HepG2 (cell line): ENCODE data around the gene VSIG10L2. TPM values are rescaled to one million over a fixed set of nuclear protein-coding genes. Genes with fewer than 3 reads are reported as not detected.

Source experiments
- AKAP8 ChIP-seq: sonication (generic); formaldehyde crosslinking; IDR thresholded peaks from 2 replicates; pipeline ENCODE4 v1.5.1; 2020; ENCODE audit warnings: mild to moderate bottlenecking, missing genetic modification reagents
- DR1 ChIP-seq: sonication (generic); formaldehyde crosslinking; IDR thresholded peaks from 2 replicates; pipeline ENCODE4 v1.8.0; 2021; ENCODE audit warnings: mild to moderate bottlenecking, missing genetic modification reagents, inconsistent platforms
- EZH2 ChIP-seq: conservative IDR thresholded peaks from 2 replicates; pipeline ENCODE4 v1.6.1; 2012; ENCODE audit warnings: mild to moderate bottlenecking, low read depth, low read length, moderate library complexity
- FOXA1 ChIP-seq, 2 experiments: fragments of 450-650 bp in 1 of 2; sonication (generic) in 1 of 2; formaldehyde crosslinking in 1 of 2; IDR thresholded peaks; 2 replicates each; pipeline versions ENCODE4 v1.4.0 to v1.6.1; 2016 to 2020; ENCODE audit warnings: missing genetic modification reagents in 1 of 2
- GABPA ChIP-seq, 2 experiments: IDR thresholded peaks; 2 replicates each; pipeline ENCODE4 v1.6.1; 2011 to 2016; ENCODE audit warnings: low read depth in 2 of 2, low read length in 1 of 2, missing biosample characterization in 1 of 2, missing genetic modification characterization in 1 of 2
- GATAD1 ChIP-seq: IDR thresholded peaks from 2 replicates; pipeline ENCODE4 v1.6.1; 2016; ENCODE audit warnings: missing genetic modification reagents, missing compliant biosample characterization
- JUN ChIP-seq: sonication (generic); formaldehyde crosslinking; IDR thresholded peaks from 2 replicates; pipeline ENCODE4 v1.4.0; 2020; ENCODE audit warnings: mild to moderate bottlenecking, missing genetic modification reagents
- KDM2A ChIP-seq: sonication (generic); formaldehyde crosslinking; IDR thresholded peaks from 2 replicates; pipeline ENCODE4 v1.4.0; 2020; ENCODE audit warnings: low read depth, missing genetic modification reagents, borderline replicate concordance
- MED1 ChIP-seq: sonication (generic); formaldehyde crosslinking; IDR thresholded peaks from 2 replicates; pipeline ENCODE4 v1.4.0; 2020; ENCODE audit warnings: missing genetic modification reagents
- RARA ChIP-seq: IDR thresholded peaks from 2 replicates; pipeline ENCODE4 v1.6.1; 2016; ENCODE audit warnings: missing genetic modification reagents, missing compliant biosample characterization
- SMC3 ChIP-seq: IDR thresholded peaks from 2 replicates; pipeline ENCODE4 v1.6.1; 2011; ENCODE audit warnings: low read length, improper control_type of control experiment
- TEAD3 ChIP-seq: optimal IDR thresholded peaks from 2 replicates; pipeline ENCODE3; 2016; ENCODE audit warnings: borderline replicate concordance
- THAP11 ChIP-seq: IDR thresholded peaks from 2 replicates; pipeline ENCODE4 v1.6.1; 2016; ENCODE audit warnings: missing biosample characterization, missing genetic modification reagents
- ZFP36 ChIP-seq: fragments of 150-350 bp; IDR thresholded peaks from 2 replicates; pipeline ENCODE4 v1.6.1; 2018; ENCODE audit warnings: borderline replicate concordance, low read length, low read depth; ENCODE audit not compliant: partially characterized antibody
- ZFP36L2 ChIP-seq: sonication (generic); formaldehyde crosslinking; IDR thresholded peaks from 2 replicates; pipeline ENCODE4 v1.4.0; 2020; ENCODE audit warnings: missing genetic modification reagents
- ZNF160 ChIP-seq: sonication (generic); formaldehyde crosslinking; IDR thresholded peaks from 2 replicates; pipeline ENCODE4 v1.8.0; 2022; ENCODE audit warnings: mild to moderate bottlenecking, inconsistent platforms, missing genetic modification reagents
- ZNF431 ChIP-seq: sonication (generic); formaldehyde crosslinking; IDR thresholded peaks from 2 replicates; pipeline ENCODE4 v1.9.0; 2022; ENCODE audit warnings: missing genetic modification reagents, low read depth, mild to moderate bottlenecking, borderline replicate concordance
- ZNF746 ChIP-seq: sonication (generic); formaldehyde crosslinking; IDR thresholded peaks from 2 replicates; pipeline ENCODE4 v1.8.0; 2022; ENCODE audit warnings: mild to moderate bottlenecking, missing genetic modification reagents
- ZNF777 ChIP-seq: sonication (generic); formaldehyde crosslinking; IDR thresholded peaks from 2 replicates; pipeline ENCODE4 v1.4.0; 2020; ENCODE audit warnings: missing genetic modification reagents
- ZNF790 ChIP-seq: sonication (generic); formaldehyde crosslinking; IDR thresholded peaks from 2 replicates; pipeline ENCODE4 v1.8.0; 2022; ENCODE audit warnings: missing genetic modification reagents, mild to moderate bottlenecking, borderline replicate concordance
- ZSCAN22 ChIP-seq: sonication (generic); formaldehyde crosslinking; IDR thresholded peaks from 2 replicates; pipeline ENCODE4 v1.4.0; 2020; ENCODE audit warnings: mild to moderate bottlenecking, missing genetic modification reagents
- polyA plus RNA-seq, 8 experiments: library from polyadenylated mRNA; depleted of rRNA in 3 of 8; stranded (reverse) in 7 of 8; unstranded in 1 of 8; fragments of >200 nt; fragmentation: Illumina TruSeq in 4 of 8; extraction: Trizol in 4 of 8; gene quantifications; 2 replicates each; pipeline versions ENCODE4 v1.2.1 to v1.2.3, GENCODE V29; 2011 to 2016; ENCODE audit warnings: low read depth in 4 of 8, missing spikeins in 1 of 8, mixed read lengths in 1 of 8; ENCODE audit not compliant: insufficient read depth in 1 of 8
- total RNA-seq, 5 experiments: library from RNA; depleted of rRNA; stranded (reverse); fragments of >200 nt; fragmentation: Illumina TruSeq; extraction: Trizol; gene quantifications; 2 replicates each; pipeline ENCODE4 v1.2.3, GENCODE V29; 2016; ENCODE audit warnings: low read depth in 1 of 5
- TF ChIP-seq, protein P1 (sequence below): sonication (generic); formaldehyde crosslinking; IDR thresholded peaks from 2 replicates; pipeline ENCODE4 v1.5.1; 2020; ENCODE audit warnings: mild to moderate bottlenecking, missing genetic modification reagents, borderline replicate concordance
- TF ChIP-seq, protein P2 (sequence below): sonication (generic); formaldehyde crosslinking; IDR thresholded peaks from 2 replicates; pipeline ENCODE4 v1.5.0; 2020; ENCODE audit warnings: mild to moderate bottlenecking, missing genetic modification reagents
- TF ChIP-seq, protein P3 (sequence below): sonication (generic); formaldehyde crosslinking; IDR thresholded peaks from 2 replicates; pipeline ENCODE4 v1.5.0; 2020; ENCODE audit warnings: missing genetic modification reagents
- TF ChIP-seq, protein P4 (sequence below): sonication (generic); formaldehyde crosslinking; IDR thresholded peaks from 2 replicates; pipeline ENCODE4 v1.4.0; 2020; ENCODE audit warnings: missing genetic modification reagents, mild to moderate bottlenecking, borderline replicate concordance

VSIG10L2 gene
- total and polyA plus RNA-seq, 2 of the 13 experiments (the other 11 are each of a cell fraction or from before 2014, with no cell fraction given) = 0.21 TPM; not detected in 1

DNA sequence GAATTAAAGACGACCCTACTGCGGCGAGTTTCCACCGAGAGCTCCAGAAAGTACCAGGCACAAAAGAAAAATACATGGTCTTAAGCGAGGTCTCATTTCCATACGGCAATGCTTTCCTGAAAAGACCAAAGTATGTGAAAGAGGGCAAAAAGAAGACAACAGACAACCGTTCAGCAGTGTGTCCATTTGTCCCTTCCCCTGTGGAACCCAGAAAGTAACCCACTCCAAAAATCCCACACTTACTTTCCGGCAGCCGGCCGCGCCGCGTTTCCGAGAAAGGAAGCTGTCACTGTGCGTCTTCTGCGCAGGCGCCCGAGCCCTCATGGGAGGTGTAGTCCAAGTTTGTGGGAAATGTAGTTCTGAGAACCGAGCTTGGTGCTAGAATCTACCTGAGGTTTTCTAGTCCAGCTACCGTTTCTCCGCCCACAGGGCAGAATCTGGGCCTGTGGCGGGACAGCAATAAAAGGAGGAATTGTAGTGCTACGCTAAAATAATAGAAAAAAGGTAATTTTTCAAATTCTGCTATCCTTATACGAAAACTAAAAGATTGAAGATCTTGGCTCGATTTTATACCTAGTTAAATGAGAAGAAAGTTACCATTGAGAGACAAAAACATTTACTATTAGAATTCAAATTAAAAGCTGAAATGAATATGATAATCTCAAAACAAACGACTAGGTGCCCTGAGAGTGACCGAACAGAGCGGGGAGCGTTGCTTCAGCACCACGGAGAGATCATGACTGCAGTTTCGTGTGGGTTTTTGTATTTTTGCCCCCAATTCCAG, 42.7 kb upstream of the VSIG10L2 start, which contains the start of gene PUS3 (continued):
- no peak for TF ChIP-seq ZNF777 (CRISPR knock-in tag)
- TF ChIP-seq TEAD3 = no peak
- TF ChIP-seq DR1 = no peak
- no peak for TF ChIP-seq EZH2
- TF ChIP-seq SMC3 = no peak
- TF ChIP-seq JUN (CRISPR knock-in tag) = no peak
- TF ChIP-seq AKAP8 (CRISPR knock-in tag) = no peak
- TF ChIP-seq ZFP36L2 = no peak
- TF ChIP-seq, protein P1, sequence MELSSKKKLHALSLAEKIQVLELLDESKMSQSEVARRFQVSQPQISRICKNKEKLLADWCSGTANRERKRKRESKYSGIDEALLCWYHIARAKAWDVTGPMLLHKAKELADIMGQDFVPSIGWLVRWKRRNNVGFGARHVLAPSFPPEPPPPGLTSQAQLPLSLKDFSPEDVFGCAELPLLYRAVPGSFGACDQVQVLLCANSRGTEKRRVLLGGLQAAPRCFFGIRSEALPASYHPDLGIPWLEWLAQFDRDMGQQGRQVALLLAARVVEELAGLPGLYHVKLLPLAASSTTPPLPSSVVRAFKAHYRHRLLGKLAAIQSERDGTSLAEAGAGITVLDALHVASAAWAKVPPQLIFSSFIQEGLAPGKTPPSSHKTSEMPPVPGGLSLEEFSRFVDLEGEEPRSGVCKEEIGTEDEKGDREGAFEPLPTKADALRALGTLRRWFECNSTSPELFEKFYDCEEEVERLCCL (CRISPR knock-in tag) = no peak
- no peak for TF ChIP-seq ZFP36
- TF ChIP-seq ZNF431 = no peak
- TF ChIP-seq ZNF746 = no peak
- no peak for TF ChIP-seq ZNF790 (CRISPR knock-in tag)
- peak; percentile 89 for TF ChIP-seq GATAD1 (CRISPR knock-in tag)
- TF ChIP-seq, protein P2, sequence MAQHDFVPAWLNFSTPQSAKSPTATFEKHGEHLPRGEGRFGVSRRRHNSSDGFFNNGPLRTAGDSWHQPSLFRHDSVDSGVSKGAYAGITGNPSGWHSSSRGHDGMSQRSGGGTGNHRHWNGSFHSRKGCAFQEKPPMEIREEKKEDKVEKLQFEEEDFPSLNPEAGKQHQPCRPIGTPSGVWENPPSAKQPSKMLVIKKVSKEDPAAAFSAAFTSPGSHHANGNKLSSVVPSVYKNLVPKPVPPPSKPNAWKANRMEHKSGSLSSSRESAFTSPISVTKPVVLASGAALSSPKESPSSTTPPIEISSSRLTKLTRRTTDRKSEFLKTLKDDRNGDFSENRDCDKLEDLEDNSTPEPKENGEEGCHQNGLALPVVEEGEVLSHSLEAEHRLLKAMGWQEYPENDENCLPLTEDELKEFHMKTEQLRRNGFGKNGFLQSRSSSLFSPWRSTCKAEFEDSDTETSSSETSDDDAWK (CRISPR knock-in tag) = no peak
- TF ChIP-seq, protein P3, sequence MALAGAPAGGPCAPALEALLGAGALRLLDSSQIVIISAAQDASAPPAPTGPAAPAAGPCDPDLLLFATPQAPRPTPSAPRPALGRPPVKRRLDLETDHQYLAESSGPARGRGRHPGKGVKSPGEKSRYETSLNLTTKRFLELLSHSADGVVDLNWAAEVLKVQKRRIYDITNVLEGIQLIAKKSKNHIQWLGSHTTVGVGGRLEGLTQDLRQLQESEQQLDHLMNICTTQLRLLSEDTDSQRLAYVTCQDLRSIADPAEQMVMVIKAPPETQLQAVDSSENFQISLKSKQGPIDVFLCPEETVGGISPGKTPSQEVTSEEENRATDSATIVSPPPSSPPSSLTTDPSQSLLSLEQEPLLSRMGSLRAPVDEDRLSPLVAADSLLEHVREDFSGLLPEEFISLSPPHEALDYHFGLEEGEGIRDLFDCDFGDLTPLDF (CRISPR knock-in tag) = no peak
- no peak for TF ChIP-seq ZNF160 (CRISPR knock-in tag)
- no peak for TF ChIP-seq FOXA1 (IDR thresholded peaks at IDR 0.05)
- no peak for TF ChIP-seq FOXA1 (CRISPR knock-in tag; IDR thresholded peaks at IDR 0.05)
- TF ChIP-seq MED1 (CRISPR knock-in tag) = peak; percentile 27; the same call in 1 of the 2 replicates
- TF ChIP-seq GABPA (IDR thresholded peaks at IDR 0.05; ENCODE audit: low read depth, low read length) = peak; percentile 63
- TF ChIP-seq GABPA (CRISPR knock-in tag; IDR thresholded peaks at IDR 0.05; ENCODE audit: low read depth) = peak; percentile 93
- TF ChIP-seq ZSCAN22 (CRISPR knock-in tag) = no peak
- TF ChIP-seq, protein P4, sequence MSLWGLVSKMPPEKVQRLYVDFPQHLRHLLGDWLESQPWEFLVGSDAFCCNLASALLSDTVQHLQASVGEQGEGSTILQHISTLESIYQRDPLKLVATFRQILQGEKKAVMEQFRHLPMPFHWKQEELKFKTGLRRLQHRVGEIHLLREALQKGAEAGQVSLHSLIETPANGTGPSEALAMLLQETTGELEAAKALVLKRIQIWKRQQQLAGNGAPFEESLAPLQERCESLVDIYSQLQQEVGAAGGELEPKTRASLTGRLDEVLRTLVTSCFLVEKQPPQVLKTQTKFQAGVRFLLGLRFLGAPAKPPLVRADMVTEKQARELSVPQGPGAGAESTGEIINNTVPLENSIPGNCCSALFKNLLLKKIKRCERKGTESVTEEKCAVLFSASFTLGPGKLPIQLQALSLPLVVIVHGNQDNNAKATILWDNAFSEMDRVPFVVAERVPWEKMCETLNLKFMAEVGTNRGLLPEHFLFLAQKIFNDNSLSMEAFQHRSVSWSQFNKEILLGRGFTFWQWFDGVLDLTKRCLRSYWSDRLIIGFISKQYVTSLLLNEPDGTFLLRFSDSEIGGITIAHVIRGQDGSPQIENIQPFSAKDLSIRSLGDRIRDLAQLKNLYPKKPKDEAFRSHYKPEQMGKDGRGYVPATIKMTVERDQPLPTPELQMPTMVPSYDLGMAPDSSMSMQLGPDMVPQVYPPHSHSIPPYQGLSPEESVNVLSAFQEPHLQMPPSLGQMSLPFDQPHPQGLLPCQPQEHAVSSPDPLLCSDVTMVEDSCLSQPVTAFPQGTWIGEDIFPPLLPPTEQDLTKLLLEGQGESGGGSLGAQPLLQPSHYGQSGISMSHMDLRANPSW = no peak
- no peak for TF ChIP-seq RARA (CRISPR knock-in tag)
- TF ChIP-seq KDM2A (CRISPR knock-in tag) = peak; percentile 79
- peak; percentile 100 for TF ChIP-seq THAP11
